ENCODE results near the gene MNT.

MNT gene

GRCh38 chr17:2427910-2428309 lies 27.1 kb upstream of the MNT start:
- TF ChIP-seq CTCF (IDR thresholded peaks at IDR 0.05; ENCODE audit: control extremely low read depth, extremely low read depth, low read depth, missing control alignments): no peak
- POLR2A ChIA-PET: no interaction called here
- CTCF ChIA-PET: interaction anchor here (1.2 to 3.0 kb wide), 3 partner anchors 8 to 45 kb away, joined by 3 to 12 read pairs (median 8); no protein-coding TSS in a partner anchor
- no peak for DNase-seq (ENCODE audit: extremely low spot score)

GRCh38 chr17:2427215-2427614 lies 26.4 kb upstream of the MNT start:
- ChIA-PET CTCF (interaction anchor here (1.2 to 3.0 kb wide), 3 partner anchors 9 to 44 kb away, joined by 3 to 12 read pairs (median 8); no protein-coding TSS in a partner anchor), POLR2A (no interaction called here)
- no peak for TF ChIP-seq CTCF (IDR thresholded peaks at IDR 0.05; ENCODE audit: control extremely low read depth, extremely low read depth, low read depth, missing control alignments)
- no peak for DNase-seq (ENCODE audit: extremely low spot score)

- no peak for TF ChIP-seq CTCF (IDR thresholded peaks at IDR 0.05; ENCODE audit: control extremely low read depth, extremely low read depth, low read depth, missing control alignments)
- POLR2A ChIA-PET: no interaction called here
- DNase-seq (ENCODE audit: extremely low spot score): no peak
- CTCF ChIA-PET: interaction anchor here (14.7 kb wide), 1 partner anchor 41 kb away, joined by 404 read pairs; no protein-coding TSS in a partner anchor
These were observed 22.4 kb upstream of the MNT start for GRCh38 chr17:2423271-2423670.

- no peak for DNase-seq (ENCODE audit: extremely low spot score)
- CTCF ChIA-PET: interaction anchor here (1.0 to 14.7 kb wide), 3 partner anchors 11 to 69 kb away, joined by 3 to 404 read pairs (median 5); no protein-coding TSS in a partner anchor
- POLR2A ChIA-PET: no interaction called here
- TF ChIP-seq CTCF (IDR thresholded peaks at IDR 0.05; ENCODE audit: control extremely low read depth, extremely low read depth, low read depth, missing control alignments): no peak
These were observed 20.7 kb upstream of the MNT start for GRCh38 chr17:2421315-2422147.

- no peak for TF ChIP-seq CTCF (IDR thresholded peaks at IDR 0.05; ENCODE audit: control extremely low read depth, extremely low read depth, low read depth, missing control alignments)
- DNase-seq (ENCODE audit: extremely low spot score): no peak
- ChIA-PET POLR2A (no interaction called here), CTCF (interaction anchor here (5.8 to 14.7 kb wide), 2 partner anchors 15 to 38 kb away, joined by 74 to 404 read pairs; no protein-coding TSS in a partner anchor)
These were observed 19.3 kb upstream of the MNT start for GRCh38 chr17:2420176-2420575.

- CTCF ChIA-PET: interaction anchor here (1.0 to 14.7 kb wide), 5 partner anchors 9 to 37 kb away, joined by 3 to 404 read pairs (median 4); no protein-coding TSS in a partner anchor
- POLR2A ChIA-PET: interaction anchor here (1.1 kb wide), 1 partner anchor 17 kb away, joined by 5 read pairs; no protein-coding TSS in a partner anchor
- no peak for DNase-seq (ENCODE audit: extremely low spot score)
- TF ChIP-seq CTCF (IDR thresholded peaks at IDR 0.05; ENCODE audit: control extremely low read depth, extremely low read depth, low read depth, missing control alignments): no peak
These were observed 18.6 kb upstream of the MNT start for GRCh38 chr17:2419486-2419885.

Data from GM10248 (cell line).